ENCODE measurements around the gene PLEKHA7. TPM values are rescaled to one million over a fixed set of nuclear protein-coding genes. Genes with fewer than 3 reads are reported as not detected.

PLEKHA7 gene
- total RNA-seq, 1 experiment from 2014 or later, result 57.6 TPM

GRCh38 chr11:16796311-16796710 lies 217.9 kb downstream of the PLEKHA7 start:
- H3K27me3 Mint-ChIP-seq (ENCODE audit: insufficient read depth, unreplicated experiment), result no peaks in the 10 kb centered on the region
- no peak for DNase-seq
- peaks cover 40% of the 10 kb centered on the region for H3K36me3 Mint-ChIP-seq (ENCODE audit: insufficient read depth, unreplicated experiment)
- H3K4me3 Mint-ChIP-seq (ENCODE audit: unreplicated experiment), result no peak overlapping the region
- H3K36me3 ChIP-seq (ENCODE audit: control insufficient read depth, insufficient read depth, low read length), result no peaks in the 10 kb centered on the region
- BruUV-seq (replicated peaks), result no TSS peak
- CTCF ChIA-PET, result no interaction called here
- H3K27ac Mint-ChIP-seq (ENCODE audit: unreplicated experiment), result no peak overlapping the region
- H3K4me3 ChIP-seq (ENCODE audit: low read depth, low read length), result no peak overlapping the region
- no peaks in the 10 kb centered on the region for H3K4me1 ChIP-seq
- POLR2A ChIA-PET, result no interaction called here
- intact Hi-C loops (cut with micrococcal nuclease; ENCODE audit: unreplicated experiment), result no loop called here
- H3K27me3 ChIP-seq (replicated peaks; ENCODE audit: control insufficient read depth, insufficient read depth, low read length), result no peaks in the 10 kb centered on the region
- H3K4me1 Mint-ChIP-seq (ENCODE audit: low read depth, unreplicated experiment), result no peaks in the 10 kb centered on the region
- no peaks in the 10 kb centered on the region for H3K9me3 Mint-ChIP-seq (ENCODE audit: unreplicated experiment)
- H3K9me3 ChIP-seq, result no peaks in the 10 kb centered on the region
- TF ChIP-seq, protein P1, sequence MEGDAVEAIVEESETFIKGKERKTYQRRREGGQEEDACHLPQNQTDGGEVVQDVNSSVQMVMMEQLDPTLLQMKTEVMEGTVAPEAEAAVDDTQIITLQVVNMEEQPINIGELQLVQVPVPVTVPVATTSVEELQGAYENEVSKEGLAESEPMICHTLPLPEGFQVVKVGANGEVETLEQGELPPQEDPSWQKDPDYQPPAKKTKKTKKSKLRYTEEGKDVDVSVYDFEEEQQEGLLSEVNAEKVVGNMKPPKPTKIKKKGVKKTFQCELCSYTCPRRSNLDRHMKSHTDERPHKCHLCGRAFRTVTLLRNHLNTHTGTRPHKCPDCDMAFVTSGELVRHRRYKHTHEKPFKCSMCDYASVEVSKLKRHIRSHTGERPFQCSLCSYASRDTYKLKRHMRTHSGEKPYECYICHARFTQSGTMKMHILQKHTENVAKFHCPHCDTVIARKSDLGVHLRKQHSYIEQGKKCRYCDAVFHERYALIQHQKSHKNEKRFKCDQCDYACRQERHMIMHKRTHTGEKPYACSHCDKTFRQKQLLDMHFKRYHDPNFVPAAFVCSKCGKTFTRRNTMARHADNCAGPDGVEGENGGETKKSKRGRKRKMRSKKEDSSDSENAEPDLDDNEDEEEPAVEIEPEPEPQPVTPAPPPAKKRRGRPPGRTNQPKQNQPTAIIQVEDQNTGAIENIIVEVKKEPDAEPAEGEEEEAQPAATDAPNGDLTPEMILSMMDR (IDR thresholded peaks at IDR 0.05; ENCODE audit: insufficient read depth in 1 of 2, low read depth in 1 of 2, low read length in 1 of 2, severe bottlenecking in 1 of 2, unreplicated experiment in 1 of 2), result no peak

- Histone ChIP-seq H3K36me3 (ENCODE audit: control insufficient read depth, insufficient read depth, low read length) (no peaks in the 10 kb centered on the region), H3K4me1 (no peaks in the 10 kb centered on the region), H3K4me3 (ENCODE audit: low read depth, low read length) (no peak overlapping the region), H3K9me3 (no peaks in the 10 kb centered on the region), H3K27me3 (replicated peaks; ENCODE audit: control insufficient read depth, insufficient read depth, low read length) (no peaks in the 10 kb centered on the region)
- no peaks in the 10 kb centered on the region for H3K27me3 Mint-ChIP-seq (ENCODE audit: insufficient read depth, unreplicated experiment)
- ChIA-PET CTCF (no interaction called here), POLR2A (no interaction called here)
- intact Hi-C loops (cut with micrococcal nuclease; ENCODE audit: unreplicated experiment), result no loop called here
- H3K4me3 Mint-ChIP-seq (ENCODE audit: unreplicated experiment), result no peak overlapping the region
- H3K4me1 Mint-ChIP-seq (ENCODE audit: low read depth, unreplicated experiment), result no peaks in the 10 kb centered on the region
- H3K36me3 Mint-ChIP-seq (ENCODE audit: insufficient read depth, unreplicated experiment), result peaks cover 40% of the 10 kb centered on the region
- H3K27ac Mint-ChIP-seq (ENCODE audit: unreplicated experiment), result no peak overlapping the region
- TF ChIP-seq, protein P1 (IDR thresholded peaks at IDR 0.05; ENCODE audit: insufficient read depth in 1 of 2, low read depth in 1 of 2, low read length in 1 of 2, severe bottlenecking in 1 of 2, unreplicated experiment in 1 of 2), result no peak
- no peaks in the 10 kb centered on the region for H3K9me3 Mint-ChIP-seq (ENCODE audit: unreplicated experiment)
- DNase-seq, result no peak
- BruUV-seq (replicated peaks), result no TSS peak
Observed at GRCh38 chr11:16795146-16795545, 219.1 kb downstream of the PLEKHA7 start.

GRCh38 chr11:16794047-16794818 lies 220.0 kb downstream of the PLEKHA7 start:
- H3K36me3 Mint-ChIP-seq (ENCODE audit: insufficient read depth, unreplicated experiment), result peaks cover 46% of the 10 kb centered on the region
- no peak for DNase-seq
- no peaks in the 10 kb centered on the region for H3K9me3 Mint-ChIP-seq (ENCODE audit: unreplicated experiment)
- H3K4me1 Mint-ChIP-seq (ENCODE audit: low read depth, unreplicated experiment), result no peaks in the 10 kb centered on the region
- no peaks in the 10 kb centered on the region for H3K27me3 ChIP-seq (replicated peaks; ENCODE audit: control insufficient read depth, insufficient read depth, low read length)
- CTCF ChIA-PET, result no interaction called here
- TF ChIP-seq, protein P1 (IDR thresholded peaks at IDR 0.05; ENCODE audit: insufficient read depth in 1 of 2, low read depth in 1 of 2, low read length in 1 of 2, severe bottlenecking in 1 of 2, unreplicated experiment in 1 of 2), result no peak
- no peak overlapping the region for H3K27ac Mint-ChIP-seq (ENCODE audit: unreplicated experiment)
- no peak overlapping the region for H3K4me3 ChIP-seq (ENCODE audit: low read depth, low read length)
- H3K4me1 ChIP-seq, result no peaks in the 10 kb centered on the region
- POLR2A ChIA-PET, result no interaction called here
- BruUV-seq (replicated peaks), result no TSS peak
- intact Hi-C loops (cut with micrococcal nuclease; ENCODE audit: unreplicated experiment), result no loop called here
- H3K27me3 Mint-ChIP-seq (ENCODE audit: insufficient read depth, unreplicated experiment), result no peaks in the 10 kb centered on the region
- H3K9me3 ChIP-seq, result no peaks in the 10 kb centered on the region
- H3K4me3 Mint-ChIP-seq (ENCODE audit: unreplicated experiment), result no peak overlapping the region
- H3K36me3 ChIP-seq (ENCODE audit: control insufficient read depth, insufficient read depth, low read length), result no peaks in the 10 kb centered on the region

Measured in Caco-2 (cell line).